A549 (cell line): Measurements from ENCODE around the gene CTDSPL.

Source experiments
- EP300 ChIP-seq, 2 experiments: fragments of >200 bp; sonication (Bioruptor Twin); formaldehyde crosslinking; IDR thresholded peaks; 2 replicates in 1 of 2; 3 replicates in 1 of 2; pipeline ENCODE4 v1.6.1; 2016 to 2017
- FOSB ChIP-seq: fragments of 250-450 bp; sonication (Bioruptor Pico); IDR thresholded peaks from 2 replicates; pipeline ENCODE4 v1.5.0; 2020; ENCODE audit warnings: mild to moderate bottlenecking, moderate library complexity
- MYC ChIP-seq: IDR thresholded peaks from 2 replicates; pipeline ENCODE4 v1.6.1; 2012; ENCODE audit warnings: mild to moderate bottlenecking, inconsistent platforms, low read length, improper control_type of control experiment, borderline replicate concordance
- POLR2A ChIP-seq: IDR thresholded peaks from 2 replicates; pipeline ENCODE4 v1.6.1; 2012; ENCODE audit warnings: mild to moderate bottlenecking, low read length
- POLR2AphosphoS2 ChIP-seq: conservative IDR thresholded peaks from 2 replicates; pipeline ENCODE4 v1.6.1; 2012; ENCODE audit warnings: low read length, improper control_type of control experiment, inconsistent platforms
- TF ChIP-seq, protein P1 (sequence below): fragments of 200-600 bp; sonication (generic); IDR thresholded peaks from 2 replicates; pipeline ENCODE4 v1.6.1; 2016; ENCODE audit warnings: antibody characterized with exemption, mild to moderate bottlenecking, moderate library complexity
- TF ChIP-seq, protein P2 (sequence below): fragments of >200 bp; sonication (Bioruptor Twin); formaldehyde crosslinking; IDR thresholded peaks from 3 replicates; pipeline ENCODE4 v1.5.1; 2016

DNA sequence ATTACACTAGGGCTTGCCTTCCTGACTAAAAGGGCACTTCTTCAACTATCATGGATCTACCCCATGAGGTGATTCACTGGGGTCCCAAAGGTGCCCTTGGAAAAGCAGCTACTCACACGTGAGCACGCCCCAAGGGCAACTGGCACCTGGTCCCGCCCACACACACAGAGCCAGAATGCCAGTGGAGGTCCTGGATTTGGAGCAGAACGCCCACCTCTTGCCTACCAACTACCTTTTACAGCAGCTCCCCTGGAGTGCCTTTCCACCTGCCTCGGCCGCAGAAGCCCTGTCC, 1.8 kb upstream of the CTDSPL start:
- TF ChIP-seq FOSB (CRISPR knock-in tag) = no peak
- no peak for TF ChIP-seq POLR2AphosphoS2
- TF ChIP-seq, protein P1, sequence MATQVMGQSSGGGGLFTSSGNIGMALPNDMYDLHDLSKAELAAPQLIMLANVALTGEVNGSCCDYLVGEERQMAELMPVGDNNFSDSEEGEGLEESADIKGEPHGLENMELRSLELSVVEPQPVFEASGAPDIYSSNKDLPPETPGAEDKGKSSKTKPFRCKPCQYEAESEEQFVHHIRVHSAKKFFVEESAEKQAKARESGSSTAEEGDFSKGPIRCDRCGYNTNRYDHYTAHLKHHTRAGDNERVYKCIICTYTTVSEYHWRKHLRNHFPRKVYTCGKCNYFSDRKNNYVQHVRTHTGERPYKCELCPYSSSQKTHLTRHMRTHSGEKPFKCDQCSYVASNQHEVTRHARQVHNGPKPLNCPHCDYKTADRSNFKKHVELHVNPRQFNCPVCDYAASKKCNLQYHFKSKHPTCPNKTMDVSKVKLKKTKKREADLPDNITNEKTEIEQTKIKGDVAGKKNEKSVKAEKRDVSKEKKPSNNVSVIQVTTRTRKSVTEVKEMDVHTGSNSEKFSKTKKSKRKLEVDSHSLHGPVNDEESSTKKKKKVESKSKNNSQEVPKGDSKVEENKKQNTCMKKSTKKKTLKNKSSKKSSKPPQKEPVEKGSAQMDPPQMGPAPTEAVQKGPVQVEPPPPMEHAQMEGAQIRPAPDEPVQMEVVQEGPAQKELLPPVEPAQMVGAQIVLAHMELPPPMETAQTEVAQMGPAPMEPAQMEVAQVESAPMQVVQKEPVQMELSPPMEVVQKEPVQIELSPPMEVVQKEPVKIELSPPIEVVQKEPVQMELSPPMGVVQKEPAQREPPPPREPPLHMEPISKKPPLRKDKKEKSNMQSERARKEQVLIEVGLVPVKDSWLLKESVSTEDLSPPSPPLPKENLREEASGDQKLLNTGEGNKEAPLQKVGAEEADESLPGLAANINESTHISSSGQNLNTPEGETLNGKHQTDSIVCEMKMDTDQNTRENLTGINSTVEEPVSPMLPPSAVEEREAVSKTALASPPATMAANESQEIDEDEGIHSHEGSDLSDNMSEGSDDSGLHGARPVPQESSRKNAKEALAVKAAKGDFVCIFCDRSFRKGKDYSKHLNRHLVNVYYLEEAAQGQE = no peak
- no peak for TF ChIP-seq POLR2A
- no peak for TF ChIP-seq EP300 (IDR thresholded peaks at IDR 0.05)
- TF ChIP-seq, protein P2, sequence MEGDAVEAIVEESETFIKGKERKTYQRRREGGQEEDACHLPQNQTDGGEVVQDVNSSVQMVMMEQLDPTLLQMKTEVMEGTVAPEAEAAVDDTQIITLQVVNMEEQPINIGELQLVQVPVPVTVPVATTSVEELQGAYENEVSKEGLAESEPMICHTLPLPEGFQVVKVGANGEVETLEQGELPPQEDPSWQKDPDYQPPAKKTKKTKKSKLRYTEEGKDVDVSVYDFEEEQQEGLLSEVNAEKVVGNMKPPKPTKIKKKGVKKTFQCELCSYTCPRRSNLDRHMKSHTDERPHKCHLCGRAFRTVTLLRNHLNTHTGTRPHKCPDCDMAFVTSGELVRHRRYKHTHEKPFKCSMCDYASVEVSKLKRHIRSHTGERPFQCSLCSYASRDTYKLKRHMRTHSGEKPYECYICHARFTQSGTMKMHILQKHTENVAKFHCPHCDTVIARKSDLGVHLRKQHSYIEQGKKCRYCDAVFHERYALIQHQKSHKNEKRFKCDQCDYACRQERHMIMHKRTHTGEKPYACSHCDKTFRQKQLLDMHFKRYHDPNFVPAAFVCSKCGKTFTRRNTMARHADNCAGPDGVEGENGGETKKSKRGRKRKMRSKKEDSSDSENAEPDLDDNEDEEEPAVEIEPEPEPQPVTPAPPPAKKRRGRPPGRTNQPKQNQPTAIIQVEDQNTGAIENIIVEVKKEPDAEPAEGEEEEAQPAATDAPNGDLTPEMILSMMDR = no peak
- no peak for TF ChIP-seq MYC
